ENCODE data around the gene CENPI. TPM values are rescaled to one million over a fixed set of nuclear protein-coding genes. Genes with fewer than 3 reads are reported as not detected.

The CENPI gene
- total RNA-seq, 1 experiment from 2014 or later, result 36.9 TPM

- no peaks in the 10 kb centered on the region for H3K36me3 ChIP-seq (ENCODE audit: control insufficient read depth, insufficient read depth, low read length)
- no peak for TF ChIP-seq REST (IDR thresholded peaks at IDR 0.05; ENCODE audit: insufficient read depth in 1 of 2, low read depth in 2 of 2, low read length in 1 of 2)
- no peak for TF ChIP-seq POLR2AphosphoS5 (IDR thresholded peaks at IDR 0.05; ENCODE audit: low read depth, low read length)
Observed at GRCh38 chrX:101079736-101080270, 18.2 kb upstream of the CENPI start.

GRCh38 chrX:101080326-101081124 lies 17.5 kb upstream of the CENPI start:
- no peaks in the 10 kb centered on the region for H3K9me3 ChIP-seq (ENCODE audit: control insufficient read depth, insufficient read depth, low read depth, low read length)
- no peak overlapping the region for H3K27ac ChIP-seq (ENCODE audit: low read length)
- intact Hi-C loops (cut with micrococcal nuclease; ENCODE audit: unreplicated experiment) (no loop called here), in situ Hi-C loops (cut with HindIII; ENCODE audit: low pct_unique_long_range_greater_than_20kb, low sequenced_read_pairs) (no loop called here)
- POLR2A ChIA-PET, result no interaction called here
- CTCF ChIA-PET, result no interaction called here
- no peak for DNase-seq (ENCODE audit: low read depth, low spot score)
- H3K27me3 ChIP-seq (ENCODE audit: control insufficient read depth, insufficient read depth, low read length), result no peaks in the 10 kb centered on the region
- no peaks in the 10 kb centered on the region for H3K4me1 ChIP-seq (ENCODE audit: control insufficient read depth, insufficient read depth, low read length)
- H3K4me3 ChIP-seq (ENCODE audit: low read depth in 2 of 2, low read length in 2 of 2), result no peak overlapping the region
- no peak for ATAC-seq
- H3K36me3 ChIP-seq (ENCODE audit: control insufficient read depth, insufficient read depth, low read length), result no peaks in the 10 kb centered on the region
- no TSS peak for BruUV-seq (replicated peaks)
- TF ChIP-seq TCF7L2 (IDR thresholded peaks at IDR 0.05; ENCODE audit: low read depth, low read length) (no peak), POLR2AphosphoS5 (IDR thresholded peaks at IDR 0.05; ENCODE audit: low read depth, low read length) (no peak), REST (IDR thresholded peaks at IDR 0.05; ENCODE audit: insufficient read depth in 1 of 2, low read depth in 2 of 2, low read length in 1 of 2) (no peak), CTCF (IDR thresholded peaks at IDR 0.05) (no peak), SIN3A (IDR thresholded peaks at IDR 0.05; ENCODE audit: borderline replicate concordance, insufficient read depth, low read depth, low read length) (no peak)

More at GRCh38 chrX:101079736-101080270, 18.2 kb upstream of the CENPI start:
- POLR2A ChIA-PET, result no interaction called here
- Histone ChIP-seq H3K27ac (ENCODE audit: low read length) (no peak overlapping the region), H3K4me3 (ENCODE audit: low read depth in 2 of 2, low read length in 2 of 2) (no peak overlapping the region), H3K4me1 (ENCODE audit: control insufficient read depth, insufficient read depth, low read length) (no peaks in the 10 kb centered on the region), H3K27me3 (ENCODE audit: control insufficient read depth, insufficient read depth, low read length) (no peaks in the 10 kb centered on the region), H3K9me3 (ENCODE audit: control insufficient read depth, insufficient read depth, low read depth, low read length) (no peaks in the 10 kb centered on the region)
- CTCF ChIA-PET, result no interaction called here
- in situ Hi-C loops (cut with HindIII; ENCODE audit: low pct_unique_long_range_greater_than_20kb, low sequenced_read_pairs), result no loop called here
- BruUV-seq (replicated peaks), result no TSS peak
- intact Hi-C loops (cut with micrococcal nuclease; ENCODE audit: unreplicated experiment), result no loop called here
- no peak for DNase-seq (ENCODE audit: low read depth, low spot score)
- ATAC-seq, result no peak
